Measurements from ENCODE around the gene HIVEP2. TPM values are rescaled to one million over a fixed set of nuclear protein-coding genes. Genes with fewer than 3 reads are reported as not detected.
A peak's percentile ranks its signal among the peaks of the same experiment; 100 is the strongest.

Gene HIVEP2
- total RNA-seq, 1 experiment from 2014 or later = 4.2 TPM

DNA sequence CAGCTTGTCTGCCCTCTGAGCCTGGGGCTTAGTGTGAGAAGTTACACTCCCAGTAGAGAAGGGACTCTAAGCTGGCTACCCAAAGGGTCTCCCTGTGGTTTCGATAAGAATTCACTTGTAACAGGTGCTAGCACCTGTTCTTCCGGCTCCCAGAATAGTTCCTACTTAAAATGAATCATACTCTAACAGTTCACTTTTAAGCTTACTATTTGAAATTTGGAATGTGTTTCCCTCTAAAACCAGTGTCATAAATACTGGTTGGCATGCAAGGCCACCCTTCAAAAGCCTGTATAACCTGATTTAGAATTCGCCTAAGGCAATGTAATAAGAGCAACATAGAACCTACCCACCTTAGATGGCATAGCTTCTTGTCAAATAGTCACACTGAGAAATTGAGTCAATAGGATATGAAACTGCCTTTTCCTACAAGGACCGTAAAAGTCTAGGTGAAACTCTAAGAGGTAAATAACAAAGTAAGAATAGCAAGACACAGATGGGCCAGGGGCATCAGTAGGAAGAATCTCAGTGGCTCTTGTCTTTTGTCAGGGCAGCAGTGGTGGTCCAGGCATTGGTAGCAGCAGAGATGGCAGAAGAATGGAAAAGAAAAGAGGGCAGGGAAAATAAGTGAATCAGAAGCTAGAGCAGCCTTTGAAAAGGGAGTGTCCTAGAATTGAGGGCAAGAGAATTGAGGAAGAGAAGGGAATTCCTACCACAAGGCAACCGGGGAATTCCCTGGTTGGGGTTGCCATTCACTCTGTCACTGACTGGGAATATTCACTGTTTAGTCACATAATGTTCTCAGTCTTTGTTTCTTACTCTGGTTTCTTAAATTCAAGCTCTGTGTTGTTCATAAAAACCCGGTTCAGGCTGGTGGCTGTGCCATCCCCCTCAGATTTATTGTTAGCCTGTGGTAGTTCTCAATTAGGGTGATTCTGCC is 91.5 kb downstream of the HIVEP2 start:
- H2AFZ ChIP-seq (ENCODE audit: low read length) = no peak overlapping the region
- Mint-ChIP-seq H3K27me3 (ENCODE audit: low read depth) (no peaks in the 10 kb centered on the region), H3K36me3 (ENCODE audit: insufficient read depth in 1 of 3, low read depth in 3 of 3) (no peaks in the 10 kb centered on the region), H3K4me3 (no peak overlapping the region), H3K9me3 (no peaks in the 10 kb centered on the region), H3K4me1 (peaks cover 45% of the 10 kb centered on the region in 2 experiments), H3K27ac (0 out of 7 replicates have a peak overlapping the region, but pooled peaks of 1 of the 3 experiments have one; percentile 1)
- no peak overlapping the region for H2BK120ac ChIP-seq (ENCODE audit: low read depth, low read length, poor library complexity, severe bottlenecking)
- no peak overlapping the region for H3T11ph ChIP-seq (ENCODE audit: low read length)
- no peak overlapping the region for H2BK15ac ChIP-seq (ENCODE audit: low read depth, low read length)
- H3K23me2 ChIP-seq (ENCODE audit: insufficient read length, low read depth, low read length, poor library complexity, severe bottlenecking) = no peaks in the 10 kb centered on the region
- no peak for DNase-seq
- no peak overlapping the region for H2BK5ac ChIP-seq (ENCODE audit: insufficient read length, low read length)
- no peak overlapping the region for H3K56ac ChIP-seq (ENCODE audit: insufficient read length, low read depth, low read length)
- peaks cover 1% of the 10 kb centered on the region for H3K79me1 ChIP-seq (ENCODE audit: insufficient read depth, low read depth, low read length, poor library complexity, severe bottlenecking)
- WGBS (ENCODE audit: extremely low coverage, insufficient read length, low lambda C conversion rate) = no CpG with 5 or more reads among the region's 6 CpGs
- H4K91ac ChIP-seq (ENCODE audit: insufficient read length, low read depth, low read length) = no peak overlapping the region
- no peaks in the 10 kb centered on the region for H3K79me2 ChIP-seq (ENCODE audit: insufficient read depth, low read length)
- H4K5ac ChIP-seq (ENCODE audit: insufficient read length, low read depth, low read length) = no peak overlapping the region
- TF ChIP-seq CTCF (conservative IDR thresholded peaks at IDR 0.05) = no peak
- no peak overlapping the region for H4K8ac ChIP-seq (replicated peaks; ENCODE audit: insufficient read length, low read depth, low read length)
- no peak overlapping the region for H2BK12ac ChIP-seq (ENCODE audit: insufficient read length, low read depth, low read length)
- H3K9me3 ChIP-seq (ENCODE audit: control insufficient read depth, low read depth, low read length) = no peaks in the 10 kb centered on the region
- H3K4me1 ChIP-seq (ENCODE audit: insufficient read depth, low read length) = peaks cover 8% of the 10 kb centered on the region
- no peak overlapping the region for H3K9ac ChIP-seq (ENCODE audit: extremely low read depth, insufficient read length, low read length)
- no peak overlapping the region for H3K4ac ChIP-seq (ENCODE audit: low read depth, low read length)
- H2BK20ac ChIP-seq (ENCODE audit: low read depth, low read length, poor library complexity, severe bottlenecking) = no peak overlapping the region
- H4K20me1 ChIP-seq (ENCODE audit: control insufficient read depth, insufficient read depth, insufficient read length) = no peaks in the 10 kb centered on the region
- H3K18ac ChIP-seq (ENCODE audit: insufficient read length, low read depth, low read length) = no peak overlapping the region
- no peaks in the 10 kb centered on the region for H3K27me3 ChIP-seq (ENCODE audit: insufficient read depth, low read length)
- no peak overlapping the region for H3K27ac ChIP-seq (ENCODE audit: insufficient read length, low read depth, low read length)
- no peak overlapping the region for H3K14ac ChIP-seq (ENCODE audit: insufficient read depth, low read length)
- no peak overlapping the region for H2AK5ac ChIP-seq (ENCODE audit: insufficient read length, low read length)
- H3K23ac ChIP-seq (ENCODE audit: insufficient read length, low read depth, low read length) = no peak overlapping the region
- H3K4me2 ChIP-seq (ENCODE audit: insufficient read depth, insufficient read length, low read length) = no peak overlapping the region
